Measurements from ENCODE around the gene STK10. TPM values are rescaled to one million over a fixed set of nuclear protein-coding genes. Genes with fewer than 3 reads are reported as not detected.

Gene STK10
- total and polyA plus RNA-seq, 8 donors = 6.6 to 86.6 (median 14.8) TPM

DNA sequence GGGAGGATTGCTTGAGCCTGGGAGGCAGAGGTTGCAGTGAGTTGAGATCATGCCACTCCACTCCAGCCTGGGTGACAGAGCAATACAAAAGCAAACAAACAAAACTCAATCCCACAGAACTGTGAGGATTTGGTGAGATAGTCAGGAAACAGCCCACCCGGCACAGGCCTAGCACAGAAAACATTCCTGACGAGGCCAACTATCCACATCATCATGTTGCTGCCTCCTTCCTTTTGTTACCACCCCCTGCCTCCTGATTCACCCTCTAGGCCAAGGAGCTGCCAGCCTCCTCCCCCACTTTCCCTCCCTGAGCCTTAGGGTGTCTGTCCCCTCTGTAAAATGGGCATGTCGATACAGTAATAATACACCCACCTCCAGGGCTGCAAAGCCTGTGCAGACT, 39.0 kb downstream of the STK10 start:
- intact Hi-C loops (cut with DNase I; ENCODE audit: low total_unique reads) = no loop called here
- Histone ChIP-seq H3K4me1 (peaks cover 19 to 68% (median 31%) of the 10 kb centered on the region in 4 donors), H3K9me3 (no peaks in the 10 kb centered on the region), H3K27me3 (no peaks in the 10 kb centered on the region), H3K27ac (no peak overlapping the region), H3K4me3 (no peak overlapping the region), H3K36me3 (peaks cover 0 to 36% (median 21%) of the 10 kb centered on the region in 4 donors)
- WGBS, 5 donors = 84 to 100% (median 90%) methylated on average over 3 of the region's 3 CpGs
- no peak for TF ChIP-seq EP300 (IDR thresholded peaks at IDR 0.05)
- TF ChIP-seq POLR2A (IDR thresholded peaks at IDR 0.05) = no peak
- no peak for TF ChIP-seq CTCF (IDR thresholded peaks at IDR 0.05)
- no peak for TF ChIP-seq POLR2AphosphoS5 (IDR thresholded peaks at IDR 0.05)
- no peak for DNase-seq

GRCh38 chr5:172148381-172148780, 39.6 kb downstream of the STK10 start:
- Histone ChIP-seq H3K36me3 (peaks cover 0 to 33% (median 18%) of the 10 kb centered on the region in 4 donors), H3K27me3 (no peaks in the 10 kb centered on the region), H3K4me3 (no peak overlapping the region), H3K27ac (no peak overlapping the region), H3K4me1 (peaks cover 21 to 68% (median 33%) of the 10 kb centered on the region in 4 donors), H3K9me3 (no peaks in the 10 kb centered on the region)
- 86 to 95% (median 92%) methylated on average over 9 of the region's 9 CpGs for WGBS, 5 donors
- TF ChIP-seq CTCF (IDR thresholded peaks at IDR 0.05) (no peak), EP300 (IDR thresholded peaks at IDR 0.05) (no peak), POLR2AphosphoS5 (IDR thresholded peaks at IDR 0.05) (no peak), POLR2A (IDR thresholded peaks at IDR 0.05) (no peak)
- no peak for DNase-seq
- intact Hi-C loops (cut with DNase I; ENCODE audit: low total_unique reads) = no loop called here

DNA sequence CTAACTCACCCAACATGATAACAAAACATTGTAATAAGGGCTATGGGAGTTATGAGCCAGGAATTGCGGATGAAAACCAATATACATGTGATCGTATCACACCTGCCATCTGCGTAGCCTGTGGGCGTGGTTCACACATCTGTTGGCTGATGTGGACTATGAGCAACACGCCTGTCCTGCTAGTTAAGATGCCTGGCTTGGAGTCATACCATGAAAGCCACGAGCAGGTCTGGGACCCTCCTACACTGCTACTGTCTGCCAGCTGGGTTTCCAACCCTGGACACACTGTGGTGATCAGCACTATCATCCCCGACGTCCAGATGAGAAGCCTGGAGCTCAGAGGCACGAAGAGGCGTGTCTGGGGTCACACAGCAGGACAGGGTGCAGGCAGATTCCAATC, 40.2 kb downstream of the STK10 start:
- no peak for DNase-seq
- WGBS, 5 donors = 84 to 93% (median 89%) methylated on average over 10 of the region's 10 CpGs
- H3K4me3 ChIP-seq = no peak overlapping the region

DNA sequence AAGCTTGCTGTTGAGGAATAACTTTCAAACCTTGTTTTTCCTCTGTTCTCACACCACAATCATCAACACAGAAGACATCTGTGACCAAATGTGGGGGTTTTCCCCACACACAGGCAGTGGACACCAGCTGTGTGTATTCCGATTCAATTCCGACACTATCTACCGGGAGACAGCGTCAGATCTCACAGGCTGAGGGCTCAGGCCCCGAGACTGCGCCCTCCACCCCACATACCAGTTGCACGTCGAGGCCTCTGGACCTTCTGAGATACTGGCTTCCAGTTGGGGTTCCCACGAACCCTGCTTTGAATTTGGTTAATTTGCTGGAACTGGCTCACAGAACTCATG, 41.3 kb downstream of the STK10 start:
- no peak overlapping the region for H3K27ac ChIP-seq

More for the DNA sequence above, 40.2 kb downstream of the STK10 start:
- no peaks in the 10 kb centered on the region for H3K9me3 ChIP-seq
- no peak overlapping the region for H3K27ac ChIP-seq
- peaks cover 21 to 72% (median 37%) of the 10 kb centered on the region in 4 donors for H3K4me1 ChIP-seq
- intact Hi-C loops (cut with DNase I; ENCODE audit: low total_unique reads) = no loop called here
- peaks cover 0 to 33% (median 18%) of the 10 kb centered on the region in 4 donors for H3K36me3 ChIP-seq
- TF ChIP-seq POLR2A (IDR thresholded peaks at IDR 0.05) (no peak), POLR2AphosphoS5 (IDR thresholded peaks at IDR 0.05) (no peak), CTCF (IDR thresholded peaks at IDR 0.05) (no peak), EP300 (IDR thresholded peaks at IDR 0.05) (no peak)
- no peaks in the 10 kb centered on the region for H3K27me3 ChIP-seq

More for the DNA sequence above, 41.3 kb downstream of the STK10 start:
- no peaks in the 10 kb centered on the region for H3K9me3 ChIP-seq
- peaks cover 0 to 27% (median 18%) of the 10 kb centered on the region in 4 donors for H3K36me3 ChIP-seq
- H3K27me3 ChIP-seq = no peaks in the 10 kb centered on the region
- H3K4me1 ChIP-seq = peaks cover 21 to 77% (median 47%) of the 10 kb centered on the region in 4 donors
- DNase-seq = no peak
- H3K4me3 ChIP-seq = no peak overlapping the region
- intact Hi-C loops (cut with DNase I; ENCODE audit: low total_unique reads) = no loop called here
- TF ChIP-seq POLR2AphosphoS5 (IDR thresholded peaks at IDR 0.05) = no peak
- TF ChIP-seq POLR2A (IDR thresholded peaks at IDR 0.05) = no peak
- TF ChIP-seq CTCF (IDR thresholded peaks at IDR 0.05) = no peak
- TF ChIP-seq EP300 (IDR thresholded peaks at IDR 0.05) = no peak
- 87 to 94% (median 90%) methylated on average over 9 of the region's 9 CpGs for WGBS, 5 donors

Data from stomach (tissue), 9 donors.